ENCODE data around the gene VAMP3. TPM values are rescaled to one million over a fixed set of nuclear protein-coding genes. Genes with fewer than 3 reads are reported as not detected.

Gene VAMP3
- total and polyA plus RNA-seq, 2 donors (not counting 3 experiments of a cell fraction or from before 2014, with no cell fraction given): 100 to 137 TPM

GRCh38 chr1:7785108-7785507 is 14.0 kb downstream of the VAMP3 start:
- no peak overlapping the region for H3K4me2 ChIP-seq (ENCODE audit: insufficient read depth, low read length)

More at GRCh38 chr1:7785108-7785507, 14.0 kb downstream of the VAMP3 start:
- dilution Hi-C loops (cut with MboI; ENCODE audit: extremely low pct_ligation_motif_present, low sequenced_read_pairs) (no loop called here), intact Hi-C loops (cut with micrococcal nuclease) (no loop called here)
- TF ChIP-seq JUN (IDR thresholded peaks at IDR 0.05; ENCODE audit: borderline replicate concordance, insufficient read depth, insufficient read length, low read depth) (no peak), EZH2 (IDR thresholded peaks at IDR 0.05; ENCODE audit: borderline replicate concordance, low read depth, low read length, severe bottlenecking) (no peak), POLR2A (IDR thresholded peaks at IDR 0.05; ENCODE audit: low read depth, low read length) (no peak), CTCF (IDR thresholded peaks at IDR 0.05; ENCODE audit: extremely low read depth in 1 of 2, insufficient read depth in 1 of 2, low read depth in 1 of 2, low read length in 2 of 2) (no peak), POLR2AphosphoS5 (IDR thresholded peaks at IDR 0.05; ENCODE audit: insufficient read depth, low read depth, low read length) (no peak), GATA2 (IDR thresholded peaks at IDR 0.05; ENCODE audit: insufficient read depth, insufficient read length, low read depth, low read length) (no peak), MAX (IDR thresholded peaks at IDR 0.05; ENCODE audit: insufficient read depth, insufficient read length) (no peak), MYC (IDR thresholded peaks at IDR 0.05; ENCODE audit: low read depth, low read length) (no peak), FOS (IDR thresholded peaks at IDR 0.05; ENCODE audit: borderline replicate concordance, insufficient read depth, low read length) (no peak)
- H4K20me1 ChIP-seq (replicated peaks; ENCODE audit: control insufficient read depth, extremely low read depth, insufficient read depth, low read length): no peaks in the 10 kb centered on the region
- FAIRE-seq: no peak
- H3K9ac ChIP-seq (replicated peaks; ENCODE audit: extremely low read depth, insufficient read depth, low read length): no peak overlapping the region
- CTCF ChIA-PET: no interaction called here
- POLR2A ChIA-PET: no interaction called here
- H3K4me1 ChIP-seq (ENCODE audit: control insufficient read depth, extremely low read depth, insufficient read depth, low read length): peaks cover 6% of the 10 kb centered on the region
- H3K27me3 ChIP-seq (ENCODE audit: control insufficient read depth in 2 of 2, insufficient read depth in 2 of 2, low read length in 2 of 2): no peaks in the 10 kb centered on the region
- no peaks in the 10 kb centered on the region for H3K9me1 ChIP-seq (replicated peaks; ENCODE audit: control insufficient read depth, extremely low read depth, insufficient read depth, low read length)
- H3K27ac ChIP-seq (ENCODE audit: insufficient read depth, low read depth, low read length): no peak overlapping the region
- no peak overlapping the region for H2AFZ ChIP-seq (ENCODE audit: low read depth, low read length)
- no peak overlapping the region for H3K4me3 ChIP-seq (replicated peaks in 1 of 3; ENCODE audit: insufficient read depth in 1 of 3, low read depth in 1 of 3, low read length in 3 of 3)
- no peaks in the 10 kb centered on the region for H3K9me3 ChIP-seq (replicated peaks; ENCODE audit: control insufficient read depth, insufficient read depth, low read length)
- H3K79me2 ChIP-seq (ENCODE audit: control insufficient read depth, insufficient read depth, low read length): no peaks in the 10 kb centered on the region
- BruUV-seq (replicated peaks): no TSS peak
- peaks cover 0 to 3% of the 10 kb centered on the region in 2 experiments for H3K36me3 ChIP-seq (ENCODE audit: control insufficient read depth in 2 of 2, extremely low read depth in 1 of 2, insufficient read depth in 2 of 2, low read length in 2 of 2)
- DNase-seq (ENCODE audit: low read depth, low spot score): no peak

Data from endothelial cell of umbilical vein (primary cell).